Mesendoderm (in vitro differentiated cells): ENCODE data around the gene PODXL.

ENCODE experiments used
- DNase-seq: peaks from one replicate; pipeline ENCODE4 v3.0.0; 2013
- H2AK5ac ChIP-seq: 2 replicates; pipeline ENCODE4 v1.6.1; 2013; ENCODE audit warnings: low read length, inconsistent platforms
- H2BK120ac ChIP-seq: 2 replicates; pipeline ENCODE4 v1.6.1; 2013; ENCODE audit warnings: low read depth, mild to moderate bottlenecking, low read length, moderate library complexity, mixed read lengths
- H2BK15ac ChIP-seq: replicated peaks from 2 replicates; pipeline ENCODE4 v1.6.1; 2013; ENCODE audit warnings: low read depth, mild to moderate bottlenecking, moderate library complexity
- H2BK5ac ChIP-seq: 2 replicates; pipeline ENCODE4 v1.6.1; 2013; ENCODE audit warnings: low read length, inconsistent platforms
- H3K18ac ChIP-seq: 2 replicates; pipeline ENCODE4 v1.6.1; 2013; ENCODE audit warnings: mild to moderate bottlenecking, low read length, mixed read lengths
- H3K23ac ChIP-seq: one replicate; pipeline ENCODE4 v1.6.1; 2013; ENCODE audit warnings: low read length
- H3K27ac ChIP-seq: 2 replicates; pipeline ENCODE4 v1.5.1; 2013; ENCODE audit warnings: low read depth, mild to moderate bottlenecking, inconsistent platforms, low read length, moderate library complexity
- H3K27me3 ChIP-seq: 2 replicates; pipeline ENCODE4 v1.6.1; 2013; ENCODE audit warnings: low read length, control low read depth, mild to moderate bottlenecking, inconsistent platforms; ENCODE audit not compliant: insufficient read depth, poor library complexity
- H3K36me3 ChIP-seq: 2 replicates; pipeline ENCODE4 v1.6.1; 2013; ENCODE audit warnings: low read length, inconsistent platforms; ENCODE audit not compliant: control insufficient read depth, insufficient read depth
- H3K4ac ChIP-seq: one replicate; pipeline ENCODE4 v1.6.1; 2013; ENCODE audit warnings: low read depth, mild to moderate bottlenecking, low read length, moderate library complexity
- H3K4me1 ChIP-seq: 2 replicates; pipeline ENCODE4 v1.6.1; 2013; ENCODE audit warnings: low read depth, low read length, inconsistent platforms; ENCODE audit not compliant: control insufficient read depth
- H3K4me2 ChIP-seq: 2 replicates; pipeline ENCODE4 v1.6.1; 2013; ENCODE audit warnings: low read length
- H3K4me3 ChIP-seq: 2 replicates; pipeline ENCODE4 v1.5.1; 2013; ENCODE audit warnings: mild to moderate bottlenecking, low read length
- H3K56ac ChIP-seq: one replicate; pipeline ENCODE4 v1.6.1; 2013; ENCODE audit warnings: low read length
- H3K79me1 ChIP-seq: 2 replicates; pipeline ENCODE4 v1.6.1; 2013; ENCODE audit warnings: low read length, inconsistent platforms
- H3K79me2 ChIP-seq: 2 replicates; pipeline ENCODE4 v1.6.1; 2013; ENCODE audit warnings: mild to moderate bottlenecking, low read length; ENCODE audit not compliant: control insufficient read depth, insufficient read depth
- H3K9ac ChIP-seq: 2 replicates; pipeline ENCODE4 v1.6.1; 2013; ENCODE audit warnings: low read length, inconsistent platforms
- H4K5ac ChIP-seq: one replicate; pipeline ENCODE4 v1.6.1; 2013; ENCODE audit warnings: low read length
- H4K8ac ChIP-seq: one replicate; pipeline ENCODE4 v1.6.1; 2013; ENCODE audit warnings: low read depth, mild to moderate bottlenecking, control low read depth, low read length, moderate library complexity
- WGBS: extraction: QIAGEN DNeasy Blood & Tissue Kit; methylation state at CpG from one replicate; pipeline ENCODE4 v1.1.7; 2013; ENCODE audit warnings: low lambda C conversion rate, missing lambda C conversion rate; ENCODE audit not compliant: insufficient coverage; ENCODE audit errors: extremely low coverage; 5-methylcytosine and 5-hydroxymethylcytosine counted together

Gene PODXL

GRCh38 chr7:131587315-131587923, 31.0 kb upstream of the PODXL start:
- no peak overlapping the region for H2BK120ac ChIP-seq
- H3K27ac ChIP-seq: no peak overlapping the region
- H2BK15ac ChIP-seq: no peak overlapping the region
- H3K56ac ChIP-seq: peak overlapping the region; percentile 85
- peaks cover 9% of the 10 kb centered on the region for H3K4me1 ChIP-seq
- peak overlapping the region; percentile 32 for H3K23ac ChIP-seq
- no peaks in the 10 kb centered on the region for H3K36me3 ChIP-seq
- H3K27me3 ChIP-seq: no peaks in the 10 kb centered on the region
- H3K79me2 ChIP-seq: no peaks in the 10 kb centered on the region
- H2AK5ac ChIP-seq: peak overlapping the region; percentile 100
- no peak overlapping the region for H3K9ac ChIP-seq
- DNase-seq: no peak
- no peak overlapping the region for H3K4me2 ChIP-seq
- H2BK5ac ChIP-seq: peak overlapping the region; percentile 96
- no peak overlapping the region for H3K4me3 ChIP-seq
- WGBS: 100% methylated on average over 2 of the region's 9 CpGs
- no peak overlapping the region for H3K4ac ChIP-seq
- no peak overlapping the region for H3K18ac ChIP-seq
- H3K79me1 ChIP-seq: no peaks in the 10 kb centered on the region
- H4K5ac ChIP-seq: no peak overlapping the region
- no peak overlapping the region for H4K8ac ChIP-seq

- DNase-seq: no peak
- Histone ChIP-seq H3K79me1 (no peaks in the 10 kb centered on the region), H2BK5ac (peak overlapping the region; percentile 7), H3K9ac (peak overlapping the region; percentile 23), H3K27me3 (no peaks in the 10 kb centered on the region), H3K4me3 (no peak overlapping the region), H3K27ac (no peak overlapping the region), H3K36me3 (no peaks in the 10 kb centered on the region), H3K56ac (peak overlapping the region; percentile 85), H2BK120ac (no peak overlapping the region), H3K4me1 (peaks cover 9% of the 10 kb centered on the region), H3K18ac (no peak overlapping the region), H3K4me2 (no peak overlapping the region), H4K8ac (no peak overlapping the region), H3K23ac (no peak overlapping the region), H4K5ac (no peak overlapping the region), H2AK5ac (peak overlapping the region; percentile 100), H2BK15ac (no peak overlapping the region), H3K4ac (no peak overlapping the region), H3K79me2 (no peaks in the 10 kb centered on the region)
- WGBS: no CpG with 5 or more reads among the region's 3 CpGs
These were observed 30.3 kb upstream of the PODXL start for GRCh38 chr7:131586759-131587158.

GRCh38 chr7:131586259-131586658, 29.8 kb upstream of the PODXL start:
- WGBS: no CpG with 5 or more reads among the region's 5 CpGs
- Histone ChIP-seq H3K4ac (peak overlapping the region; percentile 28), H3K4me1 (peaks cover 9% of the 10 kb centered on the region), H3K56ac (peak overlapping the region; percentile 85), H2BK5ac (peak overlapping the region; percentile 7), H3K4me3 (no peak overlapping the region), H2BK120ac (no peak overlapping the region), H3K27ac (no peak overlapping the region), H3K27me3 (no peaks in the 10 kb centered on the region), H2BK15ac (no peak overlapping the region), H3K79me2 (no peaks in the 10 kb centered on the region), H3K79me1 (no peaks in the 10 kb centered on the region), H4K8ac (no peak overlapping the region), H2AK5ac (no peak overlapping the region), H3K23ac (no peak overlapping the region), H3K9ac (peak overlapping the region; percentile 23), H3K36me3 (no peaks in the 10 kb centered on the region), H3K4me2 (no peak overlapping the region), H4K5ac (no peak overlapping the region), H3K18ac (no peak overlapping the region)
- DNase-seq: peak; percentile 95

- Histone ChIP-seq H3K79me2 (no peaks in the 10 kb centered on the region), H4K5ac (no peak overlapping the region), H3K56ac (no peak overlapping the region), H3K27me3 (no peaks in the 10 kb centered on the region), H3K18ac (no peak overlapping the region), H3K4ac (peak overlapping the region; percentile 39), H3K4me1 (peaks cover 9% of the 10 kb centered on the region), H2AK5ac (no peak overlapping the region), H2BK15ac (no peak overlapping the region), H2BK5ac (no peak overlapping the region), H3K36me3 (no peaks in the 10 kb centered on the region), H3K9ac (no peak overlapping the region), H3K27ac (no peak overlapping the region), H4K8ac (no peak overlapping the region), H2BK120ac (no peak overlapping the region), H3K4me3 (no peak overlapping the region), H3K23ac (no peak overlapping the region), H3K79me1 (no peaks in the 10 kb centered on the region), H3K4me2 (no peak overlapping the region)
- DNase-seq: no peak
- WGBS: no CpG with 5 or more reads among the region's 9 CpGs
These were observed 27.0 kb upstream of the PODXL start for GRCh38 chr7:131583430-131583829.

GRCh38 chr7:131581241-131582051, 25.0 kb upstream of the PODXL start:
- Histone ChIP-seq H2BK5ac (peak overlapping the region; percentile 29), H3K4ac (no peak overlapping the region), H4K5ac (no peak overlapping the region), H3K9ac (no peak overlapping the region), H3K79me2 (no peaks in the 10 kb centered on the region), H3K27ac (no peak overlapping the region), H3K79me1 (no peaks in the 10 kb centered on the region), H3K23ac (no peak overlapping the region), H2BK120ac (no peak overlapping the region), H3K4me1 (peaks cover 5% of the 10 kb centered on the region), H4K8ac (no peak overlapping the region), H2AK5ac (no peak overlapping the region), H3K4me3 (no peak overlapping the region), H3K27me3 (no peaks in the 10 kb centered on the region), H3K56ac (peak overlapping the region; percentile 58), H3K36me3 (no peaks in the 10 kb centered on the region), H3K4me2 (no peak overlapping the region), H2BK15ac (no peak overlapping the region), H3K18ac (no peak overlapping the region)
- DNase-seq: no peak
- WGBS: no CpG with 5 or more reads among the region's 16 CpGs
